ENCODE data around the gene MGST2.

MGST2 gene

DNA sequence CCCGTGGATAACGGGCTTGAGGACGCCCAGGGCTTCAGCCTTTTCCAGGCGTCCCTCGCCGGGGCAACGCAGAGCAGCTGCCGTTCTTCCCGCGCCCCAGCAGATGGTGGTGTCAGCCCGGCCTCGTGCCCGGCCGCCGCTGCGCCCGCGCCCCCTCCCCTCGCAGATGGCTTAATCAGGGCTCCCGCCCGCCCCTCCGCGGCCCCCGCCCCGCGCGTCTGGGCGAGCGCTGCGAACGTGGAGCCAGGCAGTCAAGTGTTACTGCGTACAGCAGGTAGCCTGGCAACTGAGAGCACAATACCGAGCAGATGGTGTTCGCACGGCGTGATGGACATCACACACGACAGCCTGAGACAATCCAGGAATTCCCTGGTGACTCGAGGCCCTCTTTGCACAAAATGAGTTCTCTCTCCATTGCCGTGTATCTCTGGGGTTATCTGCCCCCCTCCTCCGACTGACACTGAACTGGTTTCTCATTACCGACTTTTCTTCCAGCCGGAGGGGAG, 69.3 kb downstream of the MGST2 start:
- peak; percentile 42 for TF ChIP-seq CTCF (IDR thresholded peaks at IDR 0.05; ENCODE audit: low read depth, low read length, missing control alignments)
- DNase-seq (ENCODE audit: low read depth): no peak
- H3K4me3 ChIP-seq (ENCODE audit: low read depth, low read length): no peak overlapping the region

GRCh38 chr4:139735381-139736273, 70.0 kb downstream of the MGST2 start:
- TF ChIP-seq CTCF (IDR thresholded peaks at IDR 0.05; ENCODE audit: low read depth, low read length, missing control alignments): no peak
- no peak overlapping the region for H3K4me3 ChIP-seq (ENCODE audit: low read depth, low read length)
- DNase-seq (ENCODE audit: low read depth): no peak

DNA sequence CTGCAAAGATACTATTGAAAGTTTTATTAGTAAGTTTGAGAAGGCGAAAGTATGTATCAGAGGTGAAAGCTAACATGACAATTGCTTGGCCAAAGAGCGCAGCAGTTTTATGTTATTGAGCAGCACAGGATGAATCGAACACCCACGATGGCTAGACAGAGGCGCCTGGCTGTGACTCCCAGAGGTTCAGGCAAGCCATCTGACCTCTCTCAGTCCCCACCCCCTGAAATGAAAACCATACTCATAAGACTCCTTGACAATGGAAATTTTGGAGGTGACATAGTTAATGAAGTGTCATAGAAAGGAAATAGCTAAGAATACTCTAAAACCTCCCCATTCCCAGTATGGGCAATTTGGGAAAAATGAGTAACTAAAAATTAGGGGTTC, 70.6 kb downstream of the MGST2 start:
- DNase-seq (ENCODE audit: low read depth): no peak
- no peak for TF ChIP-seq CTCF (IDR thresholded peaks at IDR 0.05; ENCODE audit: low read depth, low read length, missing control alignments)

GRCh38 chr4:139736661-139737060, 71.0 kb downstream of the MGST2 start:
- no peak overlapping the region for H3K4me3 ChIP-seq (ENCODE audit: low read depth, low read length)
- no peak for DNase-seq (ENCODE audit: low read depth)
- TF ChIP-seq CTCF (IDR thresholded peaks at IDR 0.05; ENCODE audit: low read depth, low read length, missing control alignments): no peak

More for the DNA sequence above, 70.6 kb downstream of the MGST2 start:
- no peak overlapping the region for H3K4me3 ChIP-seq (ENCODE audit: low read depth, low read length)

DNA sequence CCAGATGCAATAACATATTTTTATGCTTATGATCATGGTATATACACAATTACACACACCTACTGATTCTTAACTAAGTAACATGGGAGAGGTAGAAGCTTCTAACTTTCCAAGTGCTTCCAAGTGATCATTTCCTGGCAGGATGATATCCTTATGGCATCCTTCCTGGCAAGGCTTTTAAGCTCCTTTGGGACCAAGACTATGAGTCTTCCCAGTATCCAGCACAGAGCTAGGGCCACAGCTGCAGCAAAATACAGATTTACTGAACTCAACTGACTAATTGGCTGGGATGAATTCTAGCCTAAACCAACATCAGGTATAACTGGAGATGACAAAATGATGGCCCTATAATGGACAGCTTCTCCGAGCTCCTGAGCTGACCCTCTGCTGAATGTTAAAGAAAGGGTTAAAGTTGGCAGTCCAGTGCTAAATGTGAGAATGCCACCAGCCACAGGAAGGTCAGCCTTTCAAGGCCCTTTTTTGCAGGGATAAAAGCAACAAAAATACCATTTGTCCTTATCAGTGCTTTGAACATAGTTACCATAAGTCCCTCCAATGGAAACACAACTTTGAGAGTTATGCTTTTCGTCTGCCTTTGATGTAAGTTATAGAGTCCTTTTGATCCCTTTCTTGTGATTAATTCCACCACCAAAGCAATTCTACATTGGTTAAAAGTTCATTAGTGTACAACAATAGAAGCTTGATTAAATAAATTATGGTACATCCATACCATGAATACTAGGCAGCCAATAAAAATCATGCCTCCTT, 73.4 kb downstream of the MGST2 start:
- H3K4me3 ChIP-seq (ENCODE audit: low read depth, low read length): no peak overlapping the region
- no peak for DNase-seq (ENCODE audit: low read depth)
- TF ChIP-seq CTCF (IDR thresholded peaks at IDR 0.05; ENCODE audit: low read depth, low read length, missing control alignments): no peak

GRCh38 chr4:139740121-139740520, 74.5 kb downstream of the MGST2 start:
- no peak for TF ChIP-seq CTCF (IDR thresholded peaks at IDR 0.05; ENCODE audit: low read depth, low read length, missing control alignments)
- no peak overlapping the region for H3K4me3 ChIP-seq (ENCODE audit: low read depth, low read length)
- DNase-seq (ENCODE audit: low read depth): no peak

Measured in GM12864 (cell line).